ENCODE results near the gene TASOR2. TPM values are rescaled to one million over a fixed set of nuclear protein-coding genes. Genes with fewer than 3 reads are reported as not detected.

The TASOR2 gene
- 10 to 100 TPM; 57.5 to 59.6 TPM for total RNA-seq
- long read RNA-seq, donor 1, partial matches to known transcripts = 5 of 12 reads
- long read RNA-seq, donor 1, other reads (novel, unspliced or antisense) = 7 of 12 reads
- long read RNA-seq, donor 2, partial matches to known transcripts = 0 of 3 reads
- long read RNA-seq, donor 2, other reads (novel, unspliced or antisense) = 3 of 3 reads

GRCh38 chr10:5684318-5684970 is at the start of gene TASOR2:
TSS of gene TASOR2 (plus strand) at chr10:5684838. CDS start at chr10:5720643, 35,805 bp downstream.
- intact Hi-C loops (cut with DNase I) = no loop called here
- peak; percentile 99 for DNase-seq (ENCODE audit: low spot score)

- no peak for DNase-seq (ENCODE audit: low spot score)
- intact Hi-C loops (cut with DNase I) = no loop called here
These were observed 49.7 kb upstream of the TASOR2 start for GRCh38 chr10:5634918-5635317.

- peak; percentile 66 for DNase-seq (ENCODE audit: low spot score)
- intact Hi-C loops (cut with DNase I) = no loop called here
These were observed 46.1 kb upstream of the TASOR2 start for GRCh38 chr10:5638494-5638893.

DNA sequence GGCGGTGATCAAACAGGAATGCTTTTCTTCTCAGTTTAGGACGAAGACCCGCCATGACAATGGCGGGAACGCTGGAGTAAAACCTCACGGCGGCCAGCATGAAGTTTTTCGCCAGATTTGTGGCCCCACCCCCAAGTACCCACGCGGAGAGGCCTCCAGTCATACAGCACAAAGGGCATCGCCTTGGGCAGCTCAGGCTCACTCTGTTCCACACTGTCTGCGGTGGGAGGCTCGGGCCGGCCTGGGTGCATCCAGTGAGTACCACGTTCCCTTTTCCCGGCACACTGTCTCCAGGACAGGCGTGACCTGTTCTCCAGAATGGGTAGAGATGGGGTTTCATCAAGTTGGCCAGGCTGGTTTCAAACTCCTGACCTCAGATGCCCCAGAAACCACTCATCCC is 45.6 kb upstream of the TASOR2 start:
- DNase-seq (ENCODE audit: low spot score) = peak; percentile 59
- intact Hi-C loops (cut with DNase I) = no loop called here

- DNase-seq (ENCODE audit: low spot score) = peak; percentile 65
- intact Hi-C loops (cut with DNase I) = no loop called here
These were observed 44.6 kb upstream of the TASOR2 start for GRCh38 chr10:5640036-5640435.

- intact Hi-C loops (cut with DNase I) = no loop called here
- peak; percentile 38 for DNase-seq (ENCODE audit: low spot score)
These were observed 44.1 kb upstream of the TASOR2 start for GRCh38 chr10:5640501-5640900.

- DNase-seq (ENCODE audit: low spot score) = peak; percentile 75
These were observed 43.1 kb upstream of the TASOR2 start for GRCh38 chr10:5641501-5641900.

DNA sequence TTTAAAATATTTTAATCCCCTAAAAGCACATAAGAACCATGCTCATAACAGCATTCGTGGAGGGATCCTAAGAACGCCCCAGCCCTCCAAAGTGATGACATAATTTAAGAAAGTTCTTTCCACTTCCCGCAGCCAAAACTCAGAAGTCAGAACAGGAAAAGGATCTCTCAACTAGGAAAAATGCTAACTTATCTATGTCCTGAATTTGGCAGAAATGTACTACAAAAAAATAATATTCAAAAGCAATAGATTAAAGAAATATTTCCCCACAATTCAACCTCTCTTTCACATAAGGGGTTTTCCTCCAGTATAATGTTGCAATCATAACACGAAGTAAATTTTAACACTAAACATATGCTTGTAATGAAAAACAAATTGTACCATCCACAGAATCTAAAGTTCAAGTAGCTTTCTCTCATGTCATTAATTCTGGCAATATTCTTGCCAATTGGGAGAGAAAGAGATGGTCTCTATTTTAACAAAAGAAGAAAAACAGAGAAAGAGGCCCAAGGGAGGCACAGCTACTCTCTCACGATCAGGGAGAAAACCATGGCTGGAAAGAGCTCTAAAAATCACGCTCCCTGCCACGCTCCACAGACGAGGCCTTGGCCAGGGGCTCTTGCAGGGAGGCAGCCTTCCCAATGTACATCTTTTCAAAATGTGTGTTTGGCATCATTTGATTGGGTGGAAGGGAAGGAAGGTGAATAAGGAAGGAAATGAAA is 41.1 kb upstream of the TASOR2 start:
- DNase-seq (ENCODE audit: low spot score) = peak; percentile 44
- intact Hi-C loops (cut with DNase I) = no loop called here

More at GRCh38 chr10:5641501-5641900, 43.1 kb upstream of the TASOR2 start:
- intact Hi-C loops (cut with DNase I) = no loop called here

DNA sequence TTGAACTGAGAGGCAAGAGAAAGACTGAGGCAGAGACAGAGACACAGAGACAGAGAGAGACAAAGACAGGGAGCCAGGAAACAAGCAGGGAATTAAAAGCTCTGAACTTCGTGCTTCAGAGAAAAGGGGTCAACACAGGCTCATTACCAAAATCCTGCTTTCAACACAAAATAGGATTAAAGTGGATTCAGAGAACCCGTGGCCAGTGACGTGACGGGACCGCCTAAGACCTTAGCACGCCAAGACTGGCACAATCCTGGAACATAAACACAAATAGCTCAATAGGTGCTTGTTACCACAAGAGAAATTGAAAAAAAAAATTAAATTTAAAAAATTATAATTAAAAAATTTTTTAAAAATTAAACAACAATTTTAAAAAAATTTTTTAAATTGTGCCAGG is 39.7 kb upstream of the TASOR2 start:
- no peak for DNase-seq (ENCODE audit: low spot score)
- intact Hi-C loops (cut with DNase I) = no loop called here

- peak; percentile 77 for DNase-seq (ENCODE audit: low spot score)
- intact Hi-C loops (cut with DNase I) = no loop called here
These were observed 39.3 kb upstream of the TASOR2 start for GRCh38 chr10:5645375-5645774.

GRCh38 chr10:5645944-5646617 is 38.6 kb upstream of the TASOR2 start:
- intact Hi-C loops (cut with DNase I) = no loop called here
- DNase-seq (ENCODE audit: low spot score) = peak; percentile 76

GRCh38 chr10:5647507-5648240 is 37.0 kb upstream of the TASOR2 start:
- intact Hi-C loops (cut with DNase I) = no loop called here
- DNase-seq (ENCODE audit: low spot score) = peak; percentile 47

DNA sequence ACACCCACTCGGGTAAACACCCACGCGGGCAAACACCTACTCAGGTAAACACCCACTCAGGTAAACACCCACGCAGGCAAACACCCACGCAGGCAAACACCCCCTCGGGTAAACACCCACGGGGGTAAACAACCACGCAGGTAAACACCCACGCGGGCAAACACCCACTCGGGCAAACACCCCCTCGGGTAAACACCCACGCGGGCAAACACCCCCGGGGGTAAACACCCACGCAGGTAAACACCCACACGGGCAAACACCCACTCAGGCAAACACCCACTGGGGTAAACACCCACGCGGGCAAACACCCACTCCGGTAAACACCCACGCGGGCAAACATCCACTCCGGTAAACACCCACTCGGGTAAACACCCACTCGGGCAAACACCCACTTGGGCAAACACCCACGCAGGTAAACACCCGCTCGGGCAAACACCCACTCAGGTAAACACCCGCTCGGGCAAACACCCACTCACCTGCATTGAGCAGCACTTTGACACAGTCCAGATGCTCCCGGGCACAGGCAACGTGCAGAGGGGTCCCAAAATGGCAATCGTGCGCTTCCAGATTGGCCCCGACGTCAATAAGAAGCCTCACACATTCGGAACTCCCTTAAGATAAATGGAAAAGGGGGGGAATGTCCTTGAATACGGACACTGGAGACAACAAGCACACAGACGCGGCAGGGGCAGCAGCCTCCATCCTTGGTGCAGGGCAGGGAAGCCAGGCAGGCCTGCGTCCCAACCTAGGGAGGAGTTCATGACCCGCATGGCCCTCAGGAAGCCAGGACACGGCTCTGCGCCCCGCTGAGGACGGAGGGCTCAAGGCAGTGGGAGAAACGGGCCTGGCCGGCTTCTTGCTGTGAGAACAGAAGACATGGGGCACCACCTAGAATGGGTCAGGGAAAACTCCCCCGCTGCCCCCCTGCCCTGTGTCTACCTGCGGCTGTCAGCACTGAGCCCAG is 35.9 kb upstream of the TASOR2 start:
- peak; percentile 70 for DNase-seq (ENCODE audit: low spot score)
- intact Hi-C loops (cut with DNase I) = no loop called here

DNA sequence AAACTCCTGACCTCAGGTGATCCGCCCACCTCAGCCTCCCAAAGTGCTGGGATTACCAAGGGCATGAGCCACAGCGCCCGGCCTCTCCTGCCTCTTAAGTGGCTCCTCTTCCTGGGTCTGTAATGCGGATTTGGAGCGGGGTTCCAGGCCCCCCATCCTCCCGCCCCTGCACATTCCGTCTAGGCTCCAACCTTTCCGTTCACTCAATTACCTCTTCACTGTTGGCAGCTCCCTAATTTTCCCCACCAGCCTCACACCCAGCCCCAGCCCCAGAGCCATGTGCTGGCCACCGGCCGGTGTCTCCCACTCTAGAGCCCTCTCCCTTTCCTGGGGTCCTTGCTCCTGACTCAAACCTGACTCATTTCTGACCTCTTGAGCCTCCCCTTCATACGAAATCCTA is 34.9 kb upstream of the TASOR2 start:
- DNase-seq (ENCODE audit: low spot score) = no peak
- intact Hi-C loops (cut with DNase I) = no loop called here

DNA sequence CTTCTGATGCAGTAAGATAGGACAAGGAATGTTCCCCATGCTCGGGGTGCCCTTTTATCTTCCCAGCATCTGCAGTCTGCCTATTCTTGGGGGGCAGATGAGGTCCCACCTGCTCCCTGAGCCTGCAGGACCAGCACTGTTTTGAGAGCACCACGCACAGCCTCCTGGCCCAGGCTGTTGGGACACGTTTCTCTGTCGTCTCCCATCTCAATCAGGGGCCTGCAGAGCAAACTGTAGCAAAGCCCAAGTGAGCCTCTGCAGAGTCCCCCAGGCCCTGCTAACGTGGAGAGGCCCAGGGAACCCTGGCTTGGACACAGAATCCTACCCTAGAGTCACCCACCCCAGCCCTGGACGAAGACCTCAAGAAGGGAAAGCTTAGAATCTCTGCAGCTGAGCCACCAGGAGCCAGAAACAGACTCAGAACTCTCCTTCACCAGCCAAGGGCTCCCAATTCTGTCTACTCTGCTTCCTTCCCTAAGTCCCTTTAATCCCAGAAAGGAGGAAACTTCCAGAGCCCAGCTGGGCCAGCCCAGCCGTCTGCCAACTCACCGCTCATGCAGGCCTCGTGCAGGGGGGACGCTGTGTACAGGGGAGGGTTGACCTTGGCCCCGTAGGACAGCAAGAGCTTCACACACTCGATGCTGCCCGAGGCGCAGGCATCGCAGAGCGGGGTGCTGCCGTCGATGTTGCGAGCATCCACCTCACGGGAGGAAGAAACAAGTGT is 33.8 kb upstream of the TASOR2 start:
- DNase-seq (ENCODE audit: low spot score) = no peak
- intact Hi-C loops (cut with DNase I) = no loop called here

DNA sequence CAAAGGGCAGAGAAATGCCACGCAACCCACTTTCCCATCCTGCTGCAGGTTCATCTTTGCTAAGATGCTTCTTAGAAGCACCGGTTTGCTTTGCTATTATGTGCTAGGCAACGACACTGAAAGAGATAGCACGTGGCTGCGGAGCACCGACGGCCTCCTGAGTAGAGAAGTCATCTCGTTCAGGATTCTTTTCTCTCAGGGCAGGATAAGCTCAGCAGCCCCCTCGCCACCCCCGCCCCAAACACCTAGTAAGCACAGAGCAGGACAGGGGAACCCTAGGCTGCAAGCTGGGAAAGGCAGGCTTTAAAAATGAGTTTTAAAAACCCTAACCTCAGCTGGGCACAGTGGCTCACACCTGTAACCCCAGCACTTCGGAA is 33.3 kb upstream of the TASOR2 start:
- intact Hi-C loops (cut with DNase I) = no loop called here
- DNase-seq (ENCODE audit: low spot score) = no peak

- no peak for DNase-seq (ENCODE audit: low spot score)
- intact Hi-C loops (cut with DNase I) = no loop called here
These were observed 31.9 kb upstream of the TASOR2 start for GRCh38 chr10:5652746-5653145.

Data from posterior vena cava (tissue), 2 donors.